SK-N-SH (cell line): ENCODE measurements around the gene MTUS2. TPM values are rescaled to one million over a fixed set of nuclear protein-coding genes. Genes with fewer than 3 reads are reported as not detected.

Experiments
- CTCF ChIA-PET: fragments of 300-600, 350-600 bp; formaldehyde crosslinking; extraction: SDS; loops from one replicate; lab custom pipeline; 2021; lab: Yijun Ruan, JAX
- POLR2A ChIA-PET: fragments of 350-600 bp; sonication (Branson Sonifier 250); formaldehyde crosslinking; extraction: SDS; loops from one replicate; lab custom pipeline; 2020; ENCODE audit warnings: antibody characterized with exemption, inconsistent platforms; lab: Yijun Ruan, JAX
- DNase-seq: peaks from one replicate; pipeline ENCODE4 v3.0.0; 2012
- H2AFZ ChIP-seq: fragments of 200-600 bp; sonication (generic); 2 replicates; pipeline ENCODE4 v1.8.1; 2016; ENCODE audit warnings: antibody characterized with exemption, mild to moderate bottlenecking, low read depth
- H3F3A ChIP-seq: fragments of 200-600 bp; sonication (generic); replicated peaks from 2 replicates; pipeline ENCODE3; 2016; ENCODE audit warnings: antibody characterized with exemption, mild to moderate bottlenecking; ENCODE audit not compliant: insufficient read depth
- H3K27ac ChIP-seq, 2 experiments: fragments of 200-500 bp in 1 of 2; fragments of 200-600 bp in 1 of 2; sonication (Bioruptor generic) in 1 of 2; sonication (generic), shearing (Covaris generic) in 1 of 2; 2 replicates each; pipeline versions ENCODE4 v1.5.1 to v1.6.1; 2014 to 2016; ENCODE audit warnings: low read depth in 2 of 2, inconsistent platforms in 1 of 2, low read length in 1 of 2, mild to moderate bottlenecking in 1 of 2, mixed read lengths in 1 of 2
- H3K27me3 ChIP-seq: fragments of 200-600 bp; sonication (generic), shearing (Covaris generic); 2 replicates; pipeline ENCODE4 v1.6.1; 2016; ENCODE audit warnings: mixed run types; ENCODE audit not compliant: insufficient read depth
- H3K36me3 ChIP-seq, 2 experiments: fragments of 200-500 bp in 1 of 2; fragments of 200-600 bp in 1 of 2; sonication (Bioruptor generic) in 1 of 2; sonication (generic) in 1 of 2; replicated peaks in 1 of 2; 2 replicates each; pipeline versions ENCODE3 to v1.5.1; 2014 to 2016; ENCODE audit warnings: low read length in 1 of 2, mild to moderate bottlenecking in 1 of 2; ENCODE audit not compliant: insufficient read depth in 2 of 2, control insufficient read depth in 1 of 2
- H3K4me1 ChIP-seq, 2 experiments: fragments of 200-500 bp in 1 of 2; fragments of 200-600 bp in 1 of 2; sonication (Bioruptor generic) in 1 of 2; sonication (generic), shearing (Covaris generic) in 1 of 2; 2 replicates each; pipeline versions ENCODE4 v1.5.1 to v1.6.1; 2014 to 2016; ENCODE audit warnings: low read depth in 1 of 2, low read length in 1 of 2, mixed run types in 1 of 2; ENCODE audit not compliant: insufficient read depth in 2 of 2, control insufficient read depth in 1 of 2
- H3K4me2 ChIP-seq: fragments of 200-600 bp; sonication (generic), shearing (Covaris generic); 2 replicates; pipeline ENCODE4 v1.6.1; 2017; ENCODE audit warnings: mixed run types
- H3K4me3 ChIP-seq, 2 experiments: fragments of 200-500 bp in 1 of 2; fragments of 200-600 bp in 1 of 2; sonication (Bioruptor generic) in 1 of 2; sonication (generic), shearing (Covaris generic) in 1 of 2; 2 replicates each; pipeline versions ENCODE4 v1.5.1 to v1.8.1; 2014 to 2016; ENCODE audit warnings: low read depth in 2 of 2, inconsistent platforms in 1 of 2, low read length in 1 of 2, mild to moderate bottlenecking in 1 of 2, mixed read lengths in 1 of 2, moderate library complexity in 1 of 2
- H3K79me2 ChIP-seq: fragments of 200-600 bp; sonication (generic); 2 replicates; pipeline ENCODE4 v1.8.1; 2017; ENCODE audit warnings: mild to moderate bottlenecking; ENCODE audit not compliant: insufficient read depth
- H3K9ac ChIP-seq: fragments of 200-600 bp; sonication (generic); 2 replicates; pipeline ENCODE4 v1.6.1; 2017; ENCODE audit warnings: mixed run types
- H3K9me2 ChIP-seq: fragments of 200-600 bp; sonication (generic); 2 replicates; pipeline ENCODE4 v1.6.1; 2017; ENCODE audit warnings: mixed run types
- H3K9me3 ChIP-seq: fragments of 200-600 bp; sonication (generic); 2 replicates; pipeline ENCODE4 v1.6.1; 2017; ENCODE audit warnings: mixed run types, mild to moderate bottlenecking, moderate library complexity
- H4K20me1 ChIP-seq: fragments of 200-600 bp; sonication (generic); 2 replicates; pipeline ENCODE4 v1.6.1; 2017; ENCODE audit warnings: mild to moderate bottlenecking, mixed run types; ENCODE audit not compliant: insufficient read depth
- FOSL2 ChIP-seq: IDR thresholded peaks from 2 replicates; pipeline ENCODE4 v1.4.0; 2012; ENCODE audit warnings: low read depth, mild to moderate bottlenecking, moderate library complexity, borderline replicate concordance
- FOXJ3 ChIP-seq: sonication (generic); formaldehyde crosslinking; IDR thresholded peaks from 2 replicates; pipeline ENCODE4 v1.5.1; 2020; ENCODE audit warnings: mild to moderate bottlenecking, missing genetic modification reagents
- MXI1 ChIP-seq: IDR thresholded peaks from 2 replicates; pipeline ENCODE4 v1.6.1; 2012; ENCODE audit warnings: mild to moderate bottlenecking, low read depth, low read length, improper control_type of control experiment
- RFX5 ChIP-seq: IDR thresholded peaks from 2 replicates; pipeline ENCODE4 v1.6.1; 2012; ENCODE audit warnings: mild to moderate bottlenecking, improper control_type of control experiment, low read length
- SIN3A ChIP-seq: IDR thresholded peaks from 2 replicates; pipeline ENCODE4 v1.6.1; 2012; ENCODE audit warnings: low read depth, mild to moderate bottlenecking, low read length, moderate library complexity, borderline replicate concordance
- TAF1 ChIP-seq: IDR thresholded peaks from 2 replicates; pipeline ENCODE4 v1.6.1; 2012; ENCODE audit warnings: low read depth, mild to moderate bottlenecking, low read length, moderate library complexity, borderline replicate concordance
- TCF12 ChIP-seq: IDR thresholded peaks from 2 replicates; pipeline ENCODE4 v1.4.0; 2012
- WGBS: methylation state at CpG from one replicate; pipeline ENCODE4 v1.1.6; 2017; ENCODE audit warnings: low lambda C conversion rate; 5-methylcytosine and 5-hydroxymethylcytosine counted together
- polyA plus RNA-seq, 3 experiments: library from polyadenylated mRNA; depleted of rRNA; stranded (reverse); fragments of >200 nt; gene quantifications; 2 replicates each; pipeline ENCODE4 v1.2.3, GENCODE V29; 2012
- TF ChIP-seq, protein P1 (sequence below): IDR thresholded peaks from 2 replicates; pipeline ENCODE4 v1.6.1; 2012; ENCODE audit warnings: mild to moderate bottlenecking, low read depth, low read length, moderate library complexity
- TF ChIP-seq, protein P2 (sequence below): fragments of 150-350 bp; IDR thresholded peaks from 2 replicates; pipeline ENCODE4 v1.6.1; 2016; ENCODE audit warnings: mild to moderate bottlenecking, low read depth, low read length
- TF ChIP-seq, protein P3 (sequence below): IDR thresholded peaks from 2 replicates; pipeline ENCODE4 v1.4.0; 2012; ENCODE audit warnings: low read depth, borderline replicate concordance

The MTUS2 gene
- polyA plus RNA-seq, 1 of the 3 experiments (the other 2 are of a cell fraction): 1.7 TPM

DNA sequence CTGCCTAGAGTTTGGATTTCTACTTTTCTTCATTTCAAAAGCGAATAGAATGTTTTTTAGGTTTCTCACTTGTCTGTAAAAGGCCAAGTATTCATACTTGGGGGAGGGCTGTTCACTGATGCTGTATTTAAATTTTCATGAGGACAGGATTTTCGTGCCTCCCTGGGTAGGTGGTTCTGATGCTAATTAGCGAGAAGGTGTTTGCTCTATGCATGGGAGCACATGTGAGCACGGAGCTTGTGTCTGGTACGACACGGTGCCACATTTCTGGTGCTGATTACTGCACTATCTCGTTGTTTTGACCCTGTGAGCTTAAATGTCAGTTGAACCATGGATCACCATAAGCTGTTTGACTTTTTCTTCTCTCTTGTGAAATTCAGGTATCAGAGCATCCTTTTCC, 45.8 kb downstream of the MTUS2 start:
- TF ChIP-seq FOSL2 (no peak), TCF12 (no peak), FOXJ3 (CRISPR knock-in tag) (no peak)
- ChIA-PET POLR2A (no interaction called here), CTCF (no interaction called here)

DNA sequence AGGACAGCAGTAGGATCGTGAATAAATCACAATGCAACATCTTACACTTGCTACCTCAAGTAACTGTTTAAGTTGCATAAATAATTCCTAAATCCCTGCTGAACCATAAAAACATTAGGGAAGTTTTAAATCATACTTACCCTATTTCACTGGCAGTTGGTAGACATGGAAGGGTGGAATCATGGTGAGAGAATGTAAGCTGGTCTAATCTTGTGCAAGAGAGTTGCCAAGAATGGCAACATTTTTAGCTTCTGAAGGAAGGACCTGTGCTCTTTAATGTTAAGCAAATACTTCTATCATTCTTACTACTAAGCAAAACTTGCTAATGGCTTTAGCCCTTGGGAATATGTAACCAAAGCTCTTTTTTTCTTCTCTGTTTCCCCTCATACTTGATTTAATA, 46.8 kb downstream of the MTUS2 start:
- no peaks in the 10 kb centered on the region for H3F3A ChIP-seq
- H3K4me3 ChIP-seq: no peak overlapping the region
- H2AFZ ChIP-seq: no peak overlapping the region
- no peaks in the 10 kb centered on the region for H4K20me1 ChIP-seq
- no peaks in the 10 kb centered on the region for H3K4me1 ChIP-seq
- no peaks in the 10 kb centered on the region for H3K36me3 ChIP-seq
- H3K79me2 ChIP-seq: no peaks in the 10 kb centered on the region
- WGBS: 0% methylated on average over 1 of the region's 1 CpG
- TF ChIP-seq MXI1: no peak
- TF ChIP-seq, protein P1, sequence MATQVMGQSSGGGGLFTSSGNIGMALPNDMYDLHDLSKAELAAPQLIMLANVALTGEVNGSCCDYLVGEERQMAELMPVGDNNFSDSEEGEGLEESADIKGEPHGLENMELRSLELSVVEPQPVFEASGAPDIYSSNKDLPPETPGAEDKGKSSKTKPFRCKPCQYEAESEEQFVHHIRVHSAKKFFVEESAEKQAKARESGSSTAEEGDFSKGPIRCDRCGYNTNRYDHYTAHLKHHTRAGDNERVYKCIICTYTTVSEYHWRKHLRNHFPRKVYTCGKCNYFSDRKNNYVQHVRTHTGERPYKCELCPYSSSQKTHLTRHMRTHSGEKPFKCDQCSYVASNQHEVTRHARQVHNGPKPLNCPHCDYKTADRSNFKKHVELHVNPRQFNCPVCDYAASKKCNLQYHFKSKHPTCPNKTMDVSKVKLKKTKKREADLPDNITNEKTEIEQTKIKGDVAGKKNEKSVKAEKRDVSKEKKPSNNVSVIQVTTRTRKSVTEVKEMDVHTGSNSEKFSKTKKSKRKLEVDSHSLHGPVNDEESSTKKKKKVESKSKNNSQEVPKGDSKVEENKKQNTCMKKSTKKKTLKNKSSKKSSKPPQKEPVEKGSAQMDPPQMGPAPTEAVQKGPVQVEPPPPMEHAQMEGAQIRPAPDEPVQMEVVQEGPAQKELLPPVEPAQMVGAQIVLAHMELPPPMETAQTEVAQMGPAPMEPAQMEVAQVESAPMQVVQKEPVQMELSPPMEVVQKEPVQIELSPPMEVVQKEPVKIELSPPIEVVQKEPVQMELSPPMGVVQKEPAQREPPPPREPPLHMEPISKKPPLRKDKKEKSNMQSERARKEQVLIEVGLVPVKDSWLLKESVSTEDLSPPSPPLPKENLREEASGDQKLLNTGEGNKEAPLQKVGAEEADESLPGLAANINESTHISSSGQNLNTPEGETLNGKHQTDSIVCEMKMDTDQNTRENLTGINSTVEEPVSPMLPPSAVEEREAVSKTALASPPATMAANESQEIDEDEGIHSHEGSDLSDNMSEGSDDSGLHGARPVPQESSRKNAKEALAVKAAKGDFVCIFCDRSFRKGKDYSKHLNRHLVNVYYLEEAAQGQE: no peak
- no peak for TF ChIP-seq RFX5
- no peak for TF ChIP-seq TAF1
- TF ChIP-seq SIN3A: no peak
- TF ChIP-seq, protein P2, sequence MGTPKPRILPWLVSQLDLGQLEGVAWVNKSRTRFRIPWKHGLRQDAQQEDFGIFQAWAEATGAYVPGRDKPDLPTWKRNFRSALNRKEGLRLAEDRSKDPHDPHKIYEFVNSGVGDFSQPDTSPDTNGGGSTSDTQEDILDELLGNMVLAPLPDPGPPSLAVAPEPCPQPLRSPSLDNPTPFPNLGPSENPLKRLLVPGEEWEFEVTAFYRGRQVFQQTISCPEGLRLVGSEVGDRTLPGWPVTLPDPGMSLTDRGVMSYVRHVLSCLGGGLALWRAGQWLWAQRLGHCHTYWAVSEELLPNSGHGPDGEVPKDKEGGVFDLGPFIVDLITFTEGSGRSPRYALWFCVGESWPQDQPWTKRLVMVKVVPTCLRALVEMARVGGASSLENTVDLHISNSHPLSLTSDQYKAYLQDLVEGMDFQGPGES: no peak
- no peak for TF ChIP-seq FOXJ3 (CRISPR knock-in tag)
- TF ChIP-seq, protein P3, sequence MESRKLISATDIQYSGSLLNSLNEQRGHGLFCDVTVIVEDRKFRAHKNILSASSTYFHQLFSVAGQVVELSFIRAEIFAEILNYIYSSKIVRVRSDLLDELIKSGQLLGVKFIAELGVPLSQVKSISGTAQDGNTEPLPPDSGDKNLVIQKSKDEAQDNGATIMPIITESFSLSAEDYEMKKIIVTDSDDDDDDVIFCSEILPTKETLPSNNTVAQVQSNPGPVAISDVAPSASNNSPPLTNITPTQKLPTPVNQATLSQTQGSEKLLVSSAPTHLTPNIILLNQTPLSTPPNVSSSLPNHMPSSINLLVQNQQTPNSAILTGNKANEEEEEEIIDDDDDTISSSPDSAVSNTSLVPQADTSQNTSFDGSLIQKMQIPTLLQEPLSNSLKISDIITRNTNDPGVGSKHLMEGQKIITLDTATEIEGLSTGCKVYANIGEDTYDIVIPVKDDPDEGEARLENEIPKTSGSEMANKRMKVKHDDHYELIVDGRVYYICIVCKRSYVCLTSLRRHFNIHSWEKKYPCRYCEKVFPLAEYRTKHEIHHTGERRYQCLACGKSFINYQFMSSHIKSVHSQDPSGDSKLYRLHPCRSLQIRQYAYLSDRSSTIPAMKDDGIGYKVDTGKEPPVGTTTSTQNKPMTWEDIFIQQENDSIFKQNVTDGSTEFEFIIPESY: no peak
- TF ChIP-seq TCF12: no peak
- no peak overlapping the region for H3K9ac ChIP-seq
- H3K4me2 ChIP-seq: no peak overlapping the region
- ChIA-PET POLR2A (no interaction called here), CTCF (no interaction called here)
- no peaks in the 10 kb centered on the region for H3K9me2 ChIP-seq
- H3K27ac ChIP-seq: no peak overlapping the region
- DNase-seq: no peak
- no peaks in the 10 kb centered on the region for H3K9me3 ChIP-seq
- no peaks in the 10 kb centered on the region; the same call in 1 of the 2 replicates for H3K27me3 ChIP-seq

More for the DNA sequence above, 45.8 kb downstream of the MTUS2 start:
- H3K27ac ChIP-seq: no peak overlapping the region
- H3K36me3 ChIP-seq: no peaks in the 10 kb centered on the region
- DNase-seq: no peak
- no peak overlapping the region for H3K9ac ChIP-seq
- H3K79me2 ChIP-seq: no peaks in the 10 kb centered on the region
- no peak overlapping the region for H3K4me3 ChIP-seq
- H3K9me3 ChIP-seq: no peaks in the 10 kb centered on the region
- H3K4me2 ChIP-seq: no peak overlapping the region
- no peaks in the 10 kb centered on the region for H3K4me1 ChIP-seq
- no peaks in the 10 kb centered on the region for H4K20me1 ChIP-seq
- 0% methylated on average over 7 of the region's 7 CpGs for WGBS
- H3F3A ChIP-seq: no peaks in the 10 kb centered on the region
- no peaks in the 10 kb centered on the region for H3K9me2 ChIP-seq
- H2AFZ ChIP-seq: no peak overlapping the region
- H3K27me3 ChIP-seq: no peaks in the 10 kb centered on the region; the same call in 1 of the 2 replicates
